Measurements from ENCODE around the gene TFF3. TPM values are rescaled to one million over a fixed set of nuclear protein-coding genes. Genes with fewer than 3 reads are reported as not detected.

Gene TFF3, protein sequence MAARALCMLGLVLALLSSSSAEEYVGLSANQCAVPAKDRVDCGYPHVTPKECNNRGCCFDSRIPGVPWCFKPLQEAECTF
- 22.4 TPM for total RNA-seq
- 10.0 TPM for polyA plus RNA-seq (ENCODE audit: insufficient read depth, low read depth, low replicate concordance)
- long read RNA-seq, donor 1, transcript TFF3-204 (3 exons, 1,109 nt) = major isoform, 5 of 6 reads
- long read RNA-seq, donor 1, partial matches to known transcripts = 0 of 6 reads
- long read RNA-seq, donor 1, other reads (novel, unspliced or antisense) = 0 of 6 reads
- long read RNA-seq, donor 2, transcript TFF3-204 (3 exons, 1,109 nt) = major isoform, 5 of 5 reads
- long read RNA-seq, donor 2, partial matches to known transcripts = 0 of 5 reads
- long read RNA-seq, donor 2, other reads (novel, unspliced or antisense) = 0 of 5 reads
- long read RNA-seq, donor 3, transcript TFF3-204 (3 exons, 1,109 nt) = major isoform, 6 of 6 reads
- long read RNA-seq, donor 3, partial matches to known transcripts = 0 of 6 reads
- long read RNA-seq, donor 3, other reads (novel, unspliced or antisense) = 0 of 6 reads
- long read RNA-seq, donor 4, transcript TFF3-204 (3 exons, 1,109 nt) = major isoform, 5 of 6 reads
- long read RNA-seq, donor 4, partial matches to known transcripts = 0 of 6 reads
- long read RNA-seq, donor 4, other reads (novel, unspliced or antisense) = 0 of 6 reads
- long read RNA-seq, donor 5 = 0 reads
- long read RNA-seq, donor 6, transcript TFF3-204 (3 exons, 1,109 nt) = major isoform, 8 of 9 reads
- long read RNA-seq, donor 6, partial matches to known transcripts = 0 of 9 reads
- long read RNA-seq, donor 6, other reads (novel, unspliced or antisense) = 0 of 9 reads
- long read RNA-seq, donor 7, partial matches to known transcripts = 0 of 7 reads
- long read RNA-seq, donor 7, other reads (novel, unspliced or antisense) = 1 of 7 reads
- long read RNA-seq, donor 8, transcript TFF3-204 (3 exons, 1,109 nt) = major isoform, 7 of 8 reads
- long read RNA-seq, donor 8, partial matches to known transcripts = 0 of 8 reads
- long read RNA-seq, donor 8, other reads (novel, unspliced or antisense) = 0 of 8 reads
- long read RNA-seq, donor 9 = 0 reads
- long read RNA-seq, donor 10, transcript TFF3-204 (3 exons, 1,109 nt) = major isoform, 10 of 13 reads
- long read RNA-seq, donor 10, partial matches to known transcripts = 0 of 13 reads
- long read RNA-seq, donor 10, other reads (novel, unspliced or antisense) = 0 of 13 reads

GRCh38 chr21:42315296-42315891 lies at the start of gene TFF3:
TSS of gene TFF3 (minus strand) at chr21:42315409. CDS start at chr21:42315374, 35 bp downstream.
- Histone ChIP-seq H3K4me1 (ENCODE audit: control insufficient read depth in 2 of 3, insufficient read depth in 2 of 3, low read depth in 1 of 3, low read length in 3 of 3) (no peaks in the 10 kb centered on the region), H3K27ac (ENCODE audit: low read depth in 2 of 2, low read length in 2 of 2) (no peak within 1 kb of the TSS), H3K27me3 (ENCODE audit: control insufficient read depth, insufficient read depth, low read length) (no peaks in the 10 kb centered on the region), H3K4me3 (ENCODE audit: low read length in 3 of 3) (no peak within 1 kb of the TSS), H3K9ac (ENCODE audit: low read length in 3 of 3) (no peak within 1 kb of the TSS), H3K36me3 (ENCODE audit: control insufficient read depth in 2 of 3, insufficient read depth in 3 of 3, low read length in 3 of 3) (no peaks in the 10 kb centered on the region), H3K9me3 (ENCODE audit: control insufficient read depth in 2 of 3, insufficient read depth in 1 of 3, low read length in 3 of 3) (no peaks in the 10 kb centered on the region)
- no peak for FAIRE-seq
- DNase-seq = peak; percentile 79 to 93 (median 89)
- TF ChIP-seq CTCF (IDR thresholded peaks at IDR 0.05; ENCODE audit: borderline replicate concordance, extremely low read depth, insufficient read depth) = no peak
- intact Hi-C loops (cut with DNase I) = no loop called here

DNA sequence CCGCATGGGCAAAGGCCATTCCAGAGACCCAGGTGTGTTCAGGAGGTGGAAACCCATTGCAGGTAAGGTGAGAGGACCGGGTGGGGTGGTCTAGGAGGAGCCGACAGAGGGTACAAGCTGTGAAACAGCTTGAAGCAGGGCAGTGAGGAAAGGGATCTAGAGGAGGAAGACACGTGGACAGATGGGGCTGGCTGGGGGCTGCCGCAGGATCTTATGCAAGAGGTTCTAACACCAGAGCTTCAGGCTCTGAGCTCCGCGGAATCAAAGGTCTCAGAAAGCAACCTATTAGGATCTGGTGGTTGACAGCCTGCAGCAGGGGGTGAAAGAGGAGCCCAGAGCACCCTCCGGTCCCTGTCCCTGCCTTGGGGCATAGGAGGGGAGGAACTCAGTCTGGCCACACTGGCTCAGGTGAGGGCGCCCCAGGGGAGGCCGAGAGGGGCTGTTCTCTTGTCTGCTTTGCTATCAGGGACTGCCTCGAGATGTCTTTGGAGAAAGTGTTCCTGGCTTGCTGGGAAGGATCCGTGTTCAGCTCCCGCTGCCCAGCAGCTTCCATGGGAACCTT lies 49.2 kb upstream of the TFF3 start:
- no peaks in the 10 kb centered on the region for H3K4me1 ChIP-seq (ENCODE audit: control insufficient read depth in 2 of 3, insufficient read depth in 2 of 3, low read depth in 1 of 3, low read length in 3 of 3)
- FAIRE-seq = no peak
- H3K4me3 ChIP-seq (ENCODE audit: low read length in 3 of 3) = no peak overlapping the region
- H3K9ac ChIP-seq (ENCODE audit: low read length in 3 of 3) = no peak overlapping the region
- H3K36me3 ChIP-seq (ENCODE audit: control insufficient read depth in 2 of 3, insufficient read depth in 3 of 3, low read length in 3 of 3) = no peaks in the 10 kb centered on the region
- DNase-seq = no peak
- no peak for TF ChIP-seq CTCF (IDR thresholded peaks at IDR 0.05; ENCODE audit: borderline replicate concordance, extremely low read depth, insufficient read depth)
- no peak overlapping the region for H3K27ac ChIP-seq (ENCODE audit: low read depth in 2 of 2, low read length in 2 of 2)
- intact Hi-C loops (cut with DNase I) = no loop called here
- no peaks in the 10 kb centered on the region for H3K27me3 ChIP-seq (ENCODE audit: control insufficient read depth, insufficient read depth, low read length)
- no peaks in the 10 kb centered on the region for H3K9me3 ChIP-seq (ENCODE audit: control insufficient read depth in 2 of 3, insufficient read depth in 1 of 3, low read length in 3 of 3)

DNA sequence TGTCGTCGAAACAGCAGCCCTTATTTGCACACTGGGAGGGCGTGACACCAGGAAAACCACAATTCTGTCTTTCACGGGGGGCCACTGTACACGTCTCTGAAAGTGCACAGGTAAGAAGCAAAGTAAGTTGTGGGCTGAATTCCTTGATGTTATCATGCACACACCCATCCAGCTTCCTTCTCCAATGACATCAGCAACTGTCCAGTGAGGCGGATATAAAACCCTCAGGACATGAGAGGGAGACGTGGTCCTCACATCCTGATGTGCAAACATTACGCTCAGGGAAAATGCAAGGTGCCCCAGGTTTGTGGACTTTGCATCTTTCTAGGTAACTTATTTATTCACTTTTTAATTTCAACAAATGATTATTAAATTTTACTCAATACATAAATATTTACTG lies 48.1 kb upstream of the TFF3 start:
- no peak for TF ChIP-seq CTCF (IDR thresholded peaks at IDR 0.05; ENCODE audit: borderline replicate concordance, extremely low read depth, insufficient read depth)
- intact Hi-C loops (cut with DNase I) = no loop called here
- no peak for FAIRE-seq
- no peaks in the 10 kb centered on the region for H3K27me3 ChIP-seq (ENCODE audit: control insufficient read depth, insufficient read depth, low read length)
- DNase-seq = no peak
- H3K9ac ChIP-seq (ENCODE audit: low read length in 3 of 3) = no peak overlapping the region
- no peak overlapping the region for H3K27ac ChIP-seq (ENCODE audit: low read depth in 2 of 2, low read length in 2 of 2)
- H3K4me1 ChIP-seq (ENCODE audit: control insufficient read depth in 2 of 3, insufficient read depth in 2 of 3, low read depth in 1 of 3, low read length in 3 of 3) = no peaks in the 10 kb centered on the region
- no peaks in the 10 kb centered on the region for H3K36me3 ChIP-seq (ENCODE audit: control insufficient read depth in 2 of 3, insufficient read depth in 3 of 3, low read length in 3 of 3)
- no peak overlapping the region for H3K4me3 ChIP-seq (ENCODE audit: low read length in 3 of 3)
- H3K9me3 ChIP-seq (ENCODE audit: control insufficient read depth in 2 of 3, insufficient read depth in 1 of 3, low read length in 3 of 3) = no peaks in the 10 kb centered on the region

Data from kidney (tissue), 22 donors.